Upper lobe of left lung (tissue), 6 donors: ENCODE measurements around the gene DPP9. TPM values are rescaled to one million over a fixed set of nuclear protein-coding genes. Genes with fewer than 3 reads are reported as not detected.

Experiments used
- ATAC-seq, 2 donors: fragments of 200-7000 bp; cut with Tn5 transposase; one replicate each; pipeline ENCODE4 v1.9.1; 2022; ENCODE audit warnings: mild to moderate bottlenecking in 2 of 2, moderate library complexity in 2 of 2; ENCODE audit not compliant: low FRiP score in 2 of 2
- DNase-seq, 2 donors: peaks; one replicate each; pipeline ENCODE4 v3.0.0-alpha.2; 2019 to 2020
- H3K27ac ChIP-seq, 4 donors: fragments of 200-600 bp; sonication (generic); one replicate each; pipeline ENCODE4 v1.5.1; 2016 to 2019
- H3K27me3 ChIP-seq, 4 donors: fragments of 200-600 bp; sonication (generic); one replicate each; pipeline ENCODE4 v1.5.1; 2017 to 2019
- H3K36me3 ChIP-seq, 4 donors: fragments of 200-600 bp; sonication (generic); one replicate each; pipeline ENCODE4 v1.5.1; 2016 to 2019
- H3K4me1 ChIP-seq, 4 donors: fragments of 200-600 bp; sonication (generic); one replicate each; pipeline ENCODE4 v1.5.1; 2018 to 2019
- H3K4me3 ChIP-seq, 4 donors: fragments of 200-600 bp; sonication (generic); one replicate each; pipeline ENCODE4 v1.5.1; 2017 to 2019; ENCODE audit warnings: mild to moderate bottlenecking in 2 of 4, moderate library complexity in 1 of 4
- H3K9me3 ChIP-seq, 4 donors: fragments of 200-600 bp; sonication (generic); one replicate each; pipeline ENCODE4 v1.5.1; 2018 to 2019
- CTCF ChIP-seq, 6 experiments: fragments of 450-650 bp in 4 of 6; fragments of 200-600 bp in 2 of 6; sonication (generic) in 2 of 6; IDR thresholded peaks; one replicate each; pipeline ENCODE4 v1.5.1; 2016 to 2019; ENCODE audit warnings: antibody characterized with exemption in 6 of 6
- EP300 ChIP-seq, 4 donors: sonication (generic); formaldehyde crosslinking; IDR thresholded peaks; one replicate each; pipeline ENCODE4 v1.5.1; 2017; ENCODE audit warnings: antibody characterized with exemption in 4 of 4, control low read depth in 2 of 4
- POLR2A ChIP-seq, 4 donors: fragments of 450-650 bp; IDR thresholded peaks; one replicate each; pipeline ENCODE4 v1.5.1; 2016 to 2017; ENCODE audit warnings: antibody characterized with exemption in 4 of 4, mild to moderate bottlenecking in 2 of 4
- POLR2AphosphoS5 ChIP-seq, 2 donors: sonication (generic); formaldehyde crosslinking; IDR thresholded peaks; one replicate each; pipeline ENCODE4 v1.5.1; 2017; ENCODE audit warnings: antibody characterized with exemption in 2 of 2
- WGBS, 2 donors: methylation state at CpG; one replicate each; pipeline ENCODE4 v1.1.5; 2017 to 2018; 5-methylcytosine and 5-hydroxymethylcytosine counted together
- total RNA-seq, 6 donors: library from RNA; depleted of rRNA in 4 of 6; stranded (reverse); fragments of >200 nt in 4 of 6; gene quantifications; one replicate each; pipeline versions ENCODE4 v1.1.0 to v1.2.1, GENCODE V29; 2016 to 2021
- donor health status: DM: no; HTN: no; CAD: no; lungs with moderate emphysema.
- donor health status: DM: no; HTN: yes; CAD: no; lungs with severe emphysema.

Gene DPP9
- total RNA-seq, 6 donors from 2014 or later = 55.1 to 255 (median 89.0) TPM

- no peaks in the 10 kb centered on the region for H3K4me1 ChIP-seq
- DNase-seq (peak in 1 of 2 donors; percentile 20), ATAC-seq (no peak)
- H3K27ac ChIP-seq = no peak overlapping the region
- TF ChIP-seq POLR2A (IDR thresholded peaks at IDR 0.05) (no peak), CTCF (IDR thresholded peaks at IDR 0.05) (no peak), EP300 (IDR thresholded peaks at IDR 0.05) (no peak), POLR2AphosphoS5 (IDR thresholded peaks at IDR 0.05) (no peak)
- H3K36me3 ChIP-seq = peaks cover 11 to 65% (median 46%) of the 10 kb centered on the region in 4 donors
- no peak overlapping the region for H3K4me3 ChIP-seq
- 77 to 89% methylated on average over 9 to 13 of the region's 13 CpGs for WGBS, 2 donors
- H3K27me3 ChIP-seq = no peaks in the 10 kb centered on the region
- H3K9me3 ChIP-seq = peaks cover 0 to 6% (median 0%) of the 10 kb centered on the region in 4 donors
Measured at GRCh38 chr19:4653793-4654436, 69.7 kb downstream of the DPP9 start.

GRCh38 chr19:4652075-4652474 lies 71.6 kb downstream of the DPP9 start:
- 96 to 97% methylated on average over 29 to 32 of the region's 44 CpGs for WGBS, 2 donors
- no peak overlapping the region for H3K27ac ChIP-seq
- ATAC-seq = no peak

GRCh38 chr19:4650159-4650558 lies 73.5 kb downstream of the DPP9 start:
- WGBS, 2 donors = 73 to 90% methylated on average over 2 of the region's 2 CpGs

More at GRCh38 chr19:4652075-4652474, 71.6 kb downstream of the DPP9 start:
- no peak overlapping the region for H3K4me3 ChIP-seq
- peaks cover 0 to 14% (median 9%) of the 10 kb centered on the region in 4 donors for H3K4me1 ChIP-seq
- TF ChIP-seq EP300 (IDR thresholded peaks at IDR 0.05) (no peak), POLR2AphosphoS5 (IDR thresholded peaks at IDR 0.05) (no peak), POLR2A (IDR thresholded peaks at IDR 0.05) (no peak), CTCF (IDR thresholded peaks at IDR 0.05) (no peak)
- no peaks in the 10 kb centered on the region for H3K9me3 ChIP-seq
- H3K27me3 ChIP-seq = no peaks in the 10 kb centered on the region
- DNase-seq = peak in 1 of 2 donors; percentile 82
- H3K36me3 ChIP-seq = peaks cover 0 to 47% (median 28%) of the 10 kb centered on the region in 4 donors

GRCh38 chr19:4649392-4650047 lies 74.1 kb downstream of the DPP9 start:
- H3K9me3 ChIP-seq = no peaks in the 10 kb centered on the region
- WGBS, 2 donors = 89 to 90% methylated on average over 19 of the region's 19 CpGs
- DNase-seq (no peak), ATAC-seq (no peak)
- H3K4me1 ChIP-seq = peaks cover 0 to 18% (median 9%) of the 10 kb centered on the region in 4 donors
- H3K36me3 ChIP-seq = peaks cover 0 to 22% (median 10%) of the 10 kb centered on the region in 4 donors
- no peaks in the 10 kb centered on the region for H3K27me3 ChIP-seq
- peak overlapping the region in 1 of 4 donors; percentile 63 for H3K27ac ChIP-seq
- no peak for TF ChIP-seq POLR2AphosphoS5 (IDR thresholded peaks at IDR 0.05)
- H3K4me3 ChIP-seq = no peak overlapping the region

More at GRCh38 chr19:4650159-4650558, 73.5 kb downstream of the DPP9 start:
- TF ChIP-seq POLR2A (IDR thresholded peaks at IDR 0.05) (no peak), POLR2AphosphoS5 (IDR thresholded peaks at IDR 0.05) (no peak), CTCF (IDR thresholded peaks at IDR 0.05) (no peak)
- H3K27me3 ChIP-seq = no peaks in the 10 kb centered on the region
- H3K9me3 ChIP-seq = no peaks in the 10 kb centered on the region
- DNase-seq (no peak), ATAC-seq (no peak)
- H3K36me3 ChIP-seq = peaks cover 0 to 28% (median 12%) of the 10 kb centered on the region in 4 donors
- peaks cover 0 to 18% (median 9%) of the 10 kb centered on the region in 4 donors for H3K4me1 ChIP-seq
- no peak overlapping the region for H3K4me3 ChIP-seq
- H3K27ac ChIP-seq = no peak overlapping the region
